Fibroblast of the aortic adventitia (primary cell): ENCODE results near the gene ERC2. TPM values are rescaled to one million over a fixed set of nuclear protein-coding genes. Genes with fewer than 3 reads are reported as not detected.

ENCODE experiments used
- DNase-seq: peaks from one replicate; pipeline ENCODE4 v3.0.0-alpha.2; 2010; ENCODE audit warnings: low read depth
- H3K4me3 ChIP-seq: 2 replicates; pipeline ENCODE4 v1.5.1; 2011; ENCODE audit warnings: low read depth, mild to moderate bottlenecking, control low read depth, low read length, moderate library complexity
- CTCF ChIP-seq: IDR thresholded peaks from 2 replicates; pipeline ENCODE4 v1.5.1; 2011; ENCODE audit warnings: mild to moderate bottlenecking, low read length, control low read depth, inconsistent platforms; ENCODE audit not compliant: insufficient read depth
- total RNA-seq: library from RNA; depleted of rRNA; stranded (reverse); fragments of >200 nt; gene quantifications from 2 replicates; pipeline ENCODE4 v1.2.3, GENCODE V29; 2012; ENCODE audit warnings: low replicate concordance

The ERC2 gene
- total RNA-seq, 1 donor = 0.09 TPM

DNA sequence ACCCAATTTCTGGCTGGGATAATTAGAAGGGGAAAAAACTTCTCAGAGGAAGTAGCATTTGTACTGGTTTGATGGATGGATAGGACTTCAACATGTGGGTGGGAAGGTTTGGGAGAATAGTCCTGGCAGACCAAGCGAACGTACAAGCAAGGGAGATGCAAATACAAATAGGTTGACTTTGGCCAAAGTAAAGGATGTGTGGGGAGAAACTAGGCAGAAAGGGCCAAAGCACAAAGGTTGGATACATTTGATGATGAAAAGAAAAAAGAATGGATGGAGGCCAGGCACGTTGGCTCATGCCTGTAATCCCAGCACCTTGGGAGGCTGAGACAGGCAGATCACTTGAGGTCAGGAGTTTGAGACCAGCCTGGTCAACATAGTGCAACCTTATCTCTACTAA lies 63.4 kb downstream of the ERC2 start:
- no peak overlapping the region for H3K4me3 ChIP-seq
- no peak for TF ChIP-seq CTCF
- DNase-seq = no peak

DNA sequence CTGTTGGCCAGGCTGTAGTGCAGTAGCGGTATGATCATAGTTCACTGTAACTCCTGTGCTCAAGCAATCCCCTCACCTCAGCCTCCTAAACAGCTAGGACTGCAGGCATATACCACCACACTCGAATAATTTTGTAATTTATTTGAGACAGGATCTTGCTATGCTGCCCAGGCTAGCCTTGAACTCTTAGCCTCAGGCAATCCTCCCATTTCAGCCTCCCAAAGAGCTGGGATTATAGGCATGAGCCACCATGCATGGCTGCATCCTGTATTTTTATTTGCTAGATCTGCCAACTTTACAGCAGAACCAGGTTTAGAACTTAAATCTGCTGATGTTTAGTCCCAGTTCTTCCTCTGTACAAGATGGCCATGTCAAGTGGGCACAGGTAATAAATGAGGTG lies 69.6 kb downstream of the ERC2 start:
- H3K4me3 ChIP-seq = no peak overlapping the region
- no peak for DNase-seq
- TF ChIP-seq CTCF = no peak

GRCh38 chr3:56397798-56398197 lies 70.5 kb downstream of the ERC2 start:
- no peak for DNase-seq
- TF ChIP-seq CTCF = no peak
- H3K4me3 ChIP-seq = no peak overlapping the region

GRCh38 chr3:56389183-56389830 lies 79.0 kb downstream of the ERC2 start:
- TF ChIP-seq CTCF = no peak
- no peak overlapping the region for H3K4me3 ChIP-seq
- DNase-seq = no peak

DNA sequence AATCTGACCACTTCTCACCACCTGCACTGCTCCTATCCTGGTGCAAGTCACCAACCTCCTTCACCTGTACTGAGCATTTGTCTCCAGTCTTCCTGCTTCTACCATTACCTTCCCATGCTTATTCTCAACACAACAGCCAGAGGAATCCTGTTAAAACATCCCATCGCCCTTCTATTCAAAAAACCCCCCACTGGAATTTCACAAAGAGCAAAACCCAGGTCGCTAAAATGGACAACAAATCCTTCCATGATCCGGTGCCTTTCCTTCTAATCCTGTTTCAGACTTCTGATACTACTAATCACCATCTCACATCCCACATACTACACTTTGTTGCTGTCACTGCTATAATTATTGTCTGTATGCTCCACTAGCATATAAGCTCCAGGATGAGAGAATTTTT lies 85.2 kb downstream of the ERC2 start:
- no peak for TF ChIP-seq CTCF
- H3K4me3 ChIP-seq = no peak overlapping the region
- DNase-seq = no peak

- no peak for TF ChIP-seq CTCF
- no peak for DNase-seq
- H3K4me3 ChIP-seq = no peak overlapping the region
These were observed 88.5 kb downstream of the ERC2 start for GRCh38 chr3:56379723-56380287.

DNA sequence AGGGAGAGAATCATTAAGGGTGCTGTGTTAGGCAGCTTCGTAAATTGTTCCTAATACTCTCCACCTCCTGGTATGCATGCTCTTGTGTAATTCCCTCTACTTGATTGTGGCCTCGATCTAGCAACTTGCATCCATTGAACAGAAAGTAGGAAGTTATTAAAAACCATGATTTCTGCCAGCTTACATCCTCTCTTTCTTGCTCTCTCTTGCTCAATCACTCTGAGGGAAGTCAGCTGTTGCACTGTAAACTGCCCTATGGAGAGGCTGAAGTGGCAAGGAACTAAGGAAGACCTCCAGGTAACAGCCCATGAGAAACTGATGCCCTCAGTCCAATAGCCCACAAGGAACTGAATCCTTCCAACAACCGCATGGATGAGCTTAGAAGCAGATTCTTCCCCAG lies 92.6 kb downstream of the ERC2 start:
- TF ChIP-seq CTCF = no peak
- no peak overlapping the region for H3K4me3 ChIP-seq
- DNase-seq = no peak
